Endothelial cell of umbilical vein (primary cell): Measurements from ENCODE around the gene RNLS. TPM values are rescaled to one million over a fixed set of nuclear protein-coding genes. Genes with fewer than 3 reads are reported as not detected.

Experiments
- BruUV-seq: library from RNA; stranded (reverse); fragments of 400-500 nt; replicated peaks from 2 replicates; lab custom pipeline; 2021; lab: Mats Ljungman, UMichigan
- CTCF ChIA-PET: fragments of 300-600, 350-600 bp; sonication (Branson Sonifier 250); formaldehyde crosslinking; loops from one replicate; lab custom pipeline; 2021; ENCODE audit warnings: antibody characterized with exemption, inconsistent platforms; lab: Charles Lee
- POLR2A ChIA-PET: fragments of 300-600, 350-600 bp; sonication (Branson Sonifier 250); formaldehyde crosslinking; loops from one replicate; lab custom pipeline; 2021; ENCODE audit warnings: antibody characterized with exemption, inconsistent platforms; lab: Charles Lee
- DNase-seq: peaks from one replicate; pipeline ENCODE4 v3.0.0-alpha.2; 2011; ENCODE audit warnings: low read depth, low spot score
- FAIRE-seq: peaks from 2 replicates; lab custom pipeline; 2011; peaks lifted over from hg19 to GRCh38; lab: Jason Lieb, UNC
- H2AFZ ChIP-seq: 2 replicates; pipeline ENCODE4 v1.6.0; 2012; ENCODE audit warnings: low read depth, low read length, control low read depth, inconsistent platforms
- H3K27ac ChIP-seq: 2 replicates; pipeline ENCODE4 v1.5.1; 2011; ENCODE audit warnings: low read depth, mild to moderate bottlenecking, control low read depth, low read length, moderate library complexity; ENCODE audit not compliant: insufficient read depth
- H3K27me3 ChIP-seq, 2 experiments: 2 replicates each; pipeline versions ENCODE4 v1.6.0 to v1.6.1; 2011; ENCODE audit warnings: low read length in 2 of 2, mixed read lengths in 1 of 2; ENCODE audit not compliant: control insufficient read depth in 2 of 2, insufficient read depth in 2 of 2
- H3K36me3 ChIP-seq, 2 experiments: 2 replicates in 1 of 2; 3 replicates in 1 of 2; pipeline ENCODE4 v1.5.1; 2011; ENCODE audit warnings: low read length in 2 of 2, mild to moderate bottlenecking in 1 of 2, moderate library complexity in 1 of 2; ENCODE audit not compliant: control insufficient read depth in 2 of 2, insufficient read depth in 2 of 2; ENCODE audit errors: extremely low read depth in 1 of 2
- H3K4me1 ChIP-seq: 3 replicates; pipeline ENCODE4 v1.5.1; 2011; ENCODE audit warnings: mild to moderate bottlenecking, low read length; ENCODE audit not compliant: control insufficient read depth, insufficient read depth; ENCODE audit errors: extremely low read depth
- H3K4me2 ChIP-seq: 2 replicates; pipeline ENCODE4 v1.6.1; 2011; ENCODE audit warnings: low read length, control low read depth, mixed read lengths; ENCODE audit not compliant: insufficient read depth
- H3K4me3 ChIP-seq, 3 experiments: fragments of 200-600 bp in 1 of 3; sonication (generic), shearing (Covaris generic) in 1 of 3; replicated peaks in 1 of 3; 2 replicates each; pipeline ENCODE4 v1.5.1; 2011 to 2016; ENCODE audit warnings: control low read depth in 3 of 3, low read length in 3 of 3, mild to moderate bottlenecking in 2 of 3, inconsistent platforms in 1 of 3, low read depth in 1 of 3, moderate library complexity in 1 of 3; ENCODE audit not compliant: insufficient read depth in 1 of 3
- H3K79me2 ChIP-seq: 2 replicates; pipeline ENCODE4 v1.6.0; 2012; ENCODE audit warnings: low read length, inconsistent platforms; ENCODE audit not compliant: control insufficient read depth, insufficient read depth
- H3K9ac ChIP-seq: replicated peaks from 2 replicates; pipeline ENCODE3; 2011; ENCODE audit warnings: low read length, control low read depth; ENCODE audit not compliant: insufficient read depth; ENCODE audit errors: extremely low read depth
- H3K9me1 ChIP-seq: replicated peaks from 3 replicates; pipeline ENCODE4 v1.6.0; 2011; ENCODE audit warnings: mild to moderate bottlenecking, low read length; ENCODE audit not compliant: control insufficient read depth, insufficient read depth; ENCODE audit errors: extremely low read depth
- H3K9me3 ChIP-seq: replicated peaks from 2 replicates; pipeline ENCODE4 v1.5.1; 2012; ENCODE audit warnings: low read length, inconsistent platforms; ENCODE audit not compliant: control insufficient read depth, insufficient read depth
- H4K20me1 ChIP-seq: replicated peaks from 2 replicates; pipeline ENCODE3; 2011; ENCODE audit warnings: mild to moderate bottlenecking, low read length; ENCODE audit not compliant: control insufficient read depth, insufficient read depth; ENCODE audit errors: extremely low read depth
- EZH2 ChIP-seq: IDR thresholded peaks from 2 replicates; pipeline ENCODE4 v1.6.1; 2012; ENCODE audit warnings: borderline replicate concordance, low read depth, mild to moderate bottlenecking, moderate library complexity, low read length, inconsistent platforms; ENCODE audit not compliant: severe bottlenecking
- FOS ChIP-seq: IDR thresholded peaks from 2 replicates; pipeline ENCODE4 v1.6.1; 2011; ENCODE audit warnings: mild to moderate bottlenecking, low read length, moderate library complexity, borderline replicate concordance; ENCODE audit not compliant: insufficient read depth
- GATA2 ChIP-seq: IDR thresholded peaks from 2 replicates; pipeline ENCODE4 v1.7.0; 2011; ENCODE audit warnings: low read depth, mild to moderate bottlenecking, moderate library complexity, mixed read lengths, low read length; ENCODE audit not compliant: insufficient read length, insufficient read depth
- JUN ChIP-seq: IDR thresholded peaks from 2 replicates; pipeline ENCODE4 v1.6.1; 2011; ENCODE audit warnings: borderline replicate concordance, low read depth; ENCODE audit not compliant: insufficient read length, insufficient read depth
- MYC ChIP-seq: IDR thresholded peaks from one replicate; pipeline ENCODE4 v1.6.1; 2011; ENCODE audit warnings: mild to moderate bottlenecking, low read depth, low read length
- POLR2A ChIP-seq: IDR thresholded peaks from 2 replicates; pipeline ENCODE4 v1.6.1; 2012; ENCODE audit warnings: low read depth, mild to moderate bottlenecking, control low read depth, low read length
- POLR2AphosphoS5 ChIP-seq: IDR thresholded peaks from 2 replicates; pipeline ENCODE4 v1.6.1; 2012; ENCODE audit warnings: low read depth, mild to moderate bottlenecking, control low read depth, low read length, moderate library complexity; ENCODE audit not compliant: insufficient read depth
- dilution Hi-C: fragments of 300-500 bp; cut with MboI; formaldehyde crosslinking; loops from one replicate; pipeline ENCODE4 v1.15.0; 2019; ENCODE audit warnings: low sequenced_read_pairs; ENCODE audit not compliant: extremely low pct_ligation_motif_present
- intact Hi-C: fragments of 100-400 bp; cut with micrococcal nuclease; formaldehyde crosslinking; loops from one replicate; pipeline ENCODE4 v1.10.0; 2022
- polyA plus RNA-seq, 4 experiments: library from polyadenylated mRNA; depleted of rRNA in 3 of 4; stranded (reverse) in 3 of 4; unstranded in 1 of 4; fragments of >200 nt; gene quantifications; 2 replicates each; pipeline versions ENCODE4 v1.2.1 to v1.2.3, GENCODE V29; 2011 to 2012; ENCODE audit warnings: missing spikeins in 1 of 4
- total RNA-seq: library from RNA; stranded (reverse); gene quantifications from 2 replicates; pipeline ENCODE4 v1.2.3, GENCODE V29; 2021
- TF ChIP-seq, protein P1 (sequence below), 2 donors: IDR thresholded peaks; 1 replicate in 1 of 2; 2 replicates in 1 of 2; pipeline ENCODE4 v1.5.1; 2011; ENCODE audit warnings: low read length in 2 of 2, mild to moderate bottlenecking in 2 of 2, moderate library complexity in 2 of 2, control low read depth in 1 of 2, inconsistent platforms in 1 of 2, low read depth in 1 of 2; ENCODE audit not compliant: insufficient read depth in 1 of 2; ENCODE audit errors: extremely low read depth in 1 of 2
- TF ChIP-seq, protein P2 (sequence below): IDR thresholded peaks from 2 replicates; pipeline ENCODE4 v1.6.1; 2011; ENCODE audit not compliant: insufficient read depth, insufficient read length

RNLS gene
- total and polyA plus RNA-seq, 2 donors (not counting 3 experiments of a cell fraction or from before 2014, with no cell fraction given) = 2.5 to 4.6 TPM

DNA sequence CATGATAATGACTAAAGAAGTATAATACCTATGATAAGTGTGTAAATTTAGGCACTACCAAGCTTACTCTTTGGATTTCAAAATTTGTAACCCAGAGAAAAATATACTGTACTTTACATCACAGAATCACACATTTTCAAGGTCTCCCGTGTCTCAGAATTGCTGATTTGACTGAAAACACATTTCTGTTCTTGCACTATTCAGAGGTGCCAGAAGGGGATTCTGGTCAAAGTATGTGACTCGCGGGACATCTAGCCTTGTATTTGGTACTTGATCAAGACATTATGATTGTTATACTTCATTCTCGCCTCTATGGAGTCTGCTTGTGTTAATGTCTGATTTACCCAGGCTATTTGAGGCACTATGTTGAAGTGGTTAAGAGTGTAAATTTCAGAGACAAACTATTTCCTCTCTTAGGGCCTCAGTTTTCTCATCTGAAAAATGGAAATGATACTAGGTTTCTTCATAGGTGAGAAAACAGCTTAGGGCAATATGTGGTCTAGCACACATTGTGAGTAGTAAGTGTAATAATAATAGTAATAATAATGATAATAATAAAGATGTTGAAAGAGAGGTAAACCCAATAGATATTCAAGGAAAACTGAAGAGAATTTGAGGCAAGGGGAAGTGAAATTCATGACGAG, 320.4 kb downstream of the RNLS start:
- FAIRE-seq = no peak

More for the DNA sequence above, 320.4 kb downstream of the RNLS start:
- H3K9ac ChIP-seq = no peak overlapping the region
- no peaks in the 10 kb centered on the region for H3K36me3 ChIP-seq
- H3K4me2 ChIP-seq = no peak overlapping the region
- TF ChIP-seq FOS = no peak
- TF ChIP-seq, protein P1, sequence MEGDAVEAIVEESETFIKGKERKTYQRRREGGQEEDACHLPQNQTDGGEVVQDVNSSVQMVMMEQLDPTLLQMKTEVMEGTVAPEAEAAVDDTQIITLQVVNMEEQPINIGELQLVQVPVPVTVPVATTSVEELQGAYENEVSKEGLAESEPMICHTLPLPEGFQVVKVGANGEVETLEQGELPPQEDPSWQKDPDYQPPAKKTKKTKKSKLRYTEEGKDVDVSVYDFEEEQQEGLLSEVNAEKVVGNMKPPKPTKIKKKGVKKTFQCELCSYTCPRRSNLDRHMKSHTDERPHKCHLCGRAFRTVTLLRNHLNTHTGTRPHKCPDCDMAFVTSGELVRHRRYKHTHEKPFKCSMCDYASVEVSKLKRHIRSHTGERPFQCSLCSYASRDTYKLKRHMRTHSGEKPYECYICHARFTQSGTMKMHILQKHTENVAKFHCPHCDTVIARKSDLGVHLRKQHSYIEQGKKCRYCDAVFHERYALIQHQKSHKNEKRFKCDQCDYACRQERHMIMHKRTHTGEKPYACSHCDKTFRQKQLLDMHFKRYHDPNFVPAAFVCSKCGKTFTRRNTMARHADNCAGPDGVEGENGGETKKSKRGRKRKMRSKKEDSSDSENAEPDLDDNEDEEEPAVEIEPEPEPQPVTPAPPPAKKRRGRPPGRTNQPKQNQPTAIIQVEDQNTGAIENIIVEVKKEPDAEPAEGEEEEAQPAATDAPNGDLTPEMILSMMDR (IDR thresholded peaks at IDR 0.05; ENCODE audit: extremely low read depth in 1 of 2, insufficient read depth in 1 of 2, low read depth in 1 of 2, low read length in 2 of 2) = no peak
- no peak for TF ChIP-seq POLR2A
- no peak for TF ChIP-seq GATA2
- TF ChIP-seq EZH2 = no peak
- TF ChIP-seq MYC = no peak
- no peak for TF ChIP-seq JUN
- TF ChIP-seq, protein P2, sequence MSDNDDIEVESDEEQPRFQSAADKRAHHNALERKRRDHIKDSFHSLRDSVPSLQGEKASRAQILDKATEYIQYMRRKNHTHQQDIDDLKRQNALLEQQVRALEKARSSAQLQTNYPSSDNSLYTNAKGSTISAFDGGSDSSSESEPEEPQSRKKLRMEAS = no peak
- TF ChIP-seq POLR2AphosphoS5 = no peak
- ChIA-PET POLR2A (no interaction called here), CTCF (no interaction called here)
- no peak overlapping the region for H3K4me3 ChIP-seq
- H4K20me1 ChIP-seq = no peaks in the 10 kb centered on the region
- H3K4me1 ChIP-seq = no peaks in the 10 kb centered on the region
- H2AFZ ChIP-seq = no peak overlapping the region
- H3K9me1 ChIP-seq = no peaks in the 10 kb centered on the region
- BruUV-seq = no TSS peak
- peaks cover 0 to 2% of the 10 kb centered on the region in 2 experiments for H3K27me3 ChIP-seq
- dilution Hi-C loops = no loop called here
- no peaks in the 10 kb centered on the region for H3K9me3 ChIP-seq
- H3K27ac ChIP-seq = no peak overlapping the region
- DNase-seq = no peak
- H3K79me2 ChIP-seq = no peaks in the 10 kb centered on the region
- intact Hi-C loops = no loop called here
